GM18867 (cell line): ENCODE measurements around the gene PDLIM5.

Experiments used
- ATAC-seq: cut with Tn5 transposase; IDR thresholded peaks from one replicate; pipeline ENCODE4 v1.9.1; 2021; ENCODE audit warnings: mild to moderate bottlenecking, moderate library complexity; ENCODE audit not compliant: unreplicated experiment

The PDLIM5 gene

GRCh38 chr4:94678896-94679295 is 227.2 kb downstream of the PDLIM5 start:
- no peak for ATAC-seq

GRCh38 chr4:94680176-94680862 is 228.6 kb downstream of the PDLIM5 start:
- ATAC-seq = no peak

- ATAC-seq = no peak
Measured at GRCh38 chr4:94686086-94686485, 234.3 kb downstream of the PDLIM5 start.

GRCh38 chr4:94689155-94689860 is 237.6 kb downstream of the PDLIM5 start:
- ATAC-seq = no peak

GRCh38 chr4:94690851-94691254 is 239.1 kb downstream of the PDLIM5 start:
- no peak for ATAC-seq

- ATAC-seq = no peak
Measured at GRCh38 chr4:94691552-94691951, 239.8 kb downstream of the PDLIM5 start.

GRCh38 chr4:94695384-94695783 is 243.6 kb downstream of the PDLIM5 start:
- no peak for ATAC-seq

GRCh38 chr4:94698187-94698586 is 246.4 kb downstream of the PDLIM5 start:
- no peak for ATAC-seq

GRCh38 chr4:94700298-94700697 is 248.6 kb downstream of the PDLIM5 start:
- ATAC-seq = no peak

GRCh38 chr4:94701631-94702300 is 250.0 kb downstream of the PDLIM5 start:
- ATAC-seq = no peak

GRCh38 chr4:94711635-94712034 is 259.9 kb downstream of the PDLIM5 start:
- ATAC-seq = no peak

- ATAC-seq = no peak
Measured at GRCh38 chr4:94714365-94715160, 262.8 kb downstream of the PDLIM5 start.

GRCh38 chr4:94715726-94716125 is 264.0 kb downstream of the PDLIM5 start:
- no peak for ATAC-seq
